HG02571 (cell line): ENCODE data around the gene CSAG1.
"Not testable (repeated sequence)": the region's sequence is repeated elsewhere in the genome, so short reads cannot be mapped to it uniquely, and the experiment has no call there.

ENCODE experiments used
- ATAC-seq: cut with Tn5 transposase; IDR thresholded peaks from one replicate; pipeline ENCODE4 v1.9.1; 2021; ENCODE audit warnings: mild to moderate bottlenecking, moderate library complexity; ENCODE audit not compliant: unreplicated experiment

CSAG1 gene

GRCh38 chrX:152733261-152733975 is at the start of gene CSAG1, which contains the start of gene MAGEA12:
TSS of gene CSAG1 (minus strand) at chrX:152733721. CDS start at chrX:152732460, 1,261 bp downstream.
TSS of gene MAGEA12 (plus strand) at chrX:152733757. CDS start at chrX:152736162, 2,405 bp downstream.
- no peak for ATAC-seq

GRCh38 chrX:152769549-152770289 is 36.2 kb upstream of the CSAG1 start, which contains the start of gene MAGEA6:
TSS of gene MAGEA6 (minus strand) at chrX:152769689. CDS start at chrX:152767650, 2,039 bp downstream.
- not testable (repeated sequence) for ATAC-seq

DNA sequence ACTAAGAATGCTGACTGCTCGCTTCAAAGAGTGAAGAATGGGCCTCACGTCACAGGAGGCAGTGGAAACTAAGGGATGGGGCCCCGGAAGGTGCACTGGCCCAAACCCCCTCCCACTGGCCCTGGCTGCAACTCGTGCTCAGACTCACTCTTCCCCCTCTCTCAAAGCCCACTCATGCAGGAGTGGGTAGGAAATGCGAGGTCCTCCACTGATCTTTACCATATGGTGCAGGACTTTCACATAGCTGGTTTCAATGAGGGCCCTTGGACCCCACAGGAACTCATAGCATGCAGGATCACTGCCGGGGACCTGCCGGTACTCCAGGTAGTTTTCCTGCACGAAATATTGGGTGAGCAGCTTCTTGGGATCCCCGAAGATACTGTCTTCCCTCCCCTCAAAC is 33.0 kb upstream of the CSAG1 start:
- not testable (repeated sequence) for ATAC-seq

- not testable (repeated sequence) for ATAC-seq
Measured at GRCh38 chrX:152761582-152761981, 28.1 kb upstream of the CSAG1 start.

DNA sequence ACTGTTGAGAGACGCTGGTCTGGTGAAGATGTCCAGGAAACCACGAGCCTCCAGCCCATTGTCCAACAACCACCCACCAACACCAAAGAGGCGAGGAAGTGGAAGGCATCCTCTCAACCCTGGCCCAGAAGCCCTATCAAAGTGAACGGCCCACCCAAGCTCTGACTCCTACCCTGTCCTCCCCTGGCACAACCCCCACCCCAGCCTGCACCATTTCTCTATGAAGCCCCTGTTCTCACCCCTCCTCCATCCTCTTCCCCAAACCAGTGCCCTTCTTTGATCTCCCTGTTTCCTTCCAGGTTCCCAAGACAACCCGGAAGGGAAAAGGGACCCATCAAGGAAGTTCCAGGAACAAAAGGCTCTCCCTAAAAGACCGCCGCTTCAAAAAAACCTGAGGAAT is 26.0 kb upstream of the CSAG1 start:
- not testable (repeated sequence) for ATAC-seq

GRCh38 chrX:152758918-152759317 is 25.4 kb upstream of the CSAG1 start, which contains the start of gene CSAG3:
TSS of gene CSAG3 (plus strand) at chrX:152759218.
- not testable (repeated sequence) for ATAC-seq

DNA sequence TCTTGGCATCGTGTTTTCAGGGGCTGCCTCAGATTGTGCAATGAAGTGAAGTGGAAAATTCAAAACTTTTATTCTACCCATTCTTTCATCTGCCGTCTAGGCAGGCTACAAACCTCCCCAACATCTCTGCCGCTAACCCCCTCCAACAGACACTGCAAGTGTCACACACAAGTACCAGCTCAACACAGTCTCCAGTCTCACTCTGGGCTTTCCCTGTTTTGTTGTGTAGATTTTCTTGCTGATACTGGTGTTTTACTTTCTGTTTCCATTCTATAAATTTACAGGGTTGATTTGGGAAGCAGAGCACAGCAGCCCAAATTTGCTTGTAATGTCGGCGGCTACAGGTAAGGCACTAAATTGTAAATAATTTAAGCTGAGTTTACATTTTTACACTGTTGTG is 21.4 kb upstream of the CSAG1 start:
- not testable (repeated sequence) for ATAC-seq

DNA sequence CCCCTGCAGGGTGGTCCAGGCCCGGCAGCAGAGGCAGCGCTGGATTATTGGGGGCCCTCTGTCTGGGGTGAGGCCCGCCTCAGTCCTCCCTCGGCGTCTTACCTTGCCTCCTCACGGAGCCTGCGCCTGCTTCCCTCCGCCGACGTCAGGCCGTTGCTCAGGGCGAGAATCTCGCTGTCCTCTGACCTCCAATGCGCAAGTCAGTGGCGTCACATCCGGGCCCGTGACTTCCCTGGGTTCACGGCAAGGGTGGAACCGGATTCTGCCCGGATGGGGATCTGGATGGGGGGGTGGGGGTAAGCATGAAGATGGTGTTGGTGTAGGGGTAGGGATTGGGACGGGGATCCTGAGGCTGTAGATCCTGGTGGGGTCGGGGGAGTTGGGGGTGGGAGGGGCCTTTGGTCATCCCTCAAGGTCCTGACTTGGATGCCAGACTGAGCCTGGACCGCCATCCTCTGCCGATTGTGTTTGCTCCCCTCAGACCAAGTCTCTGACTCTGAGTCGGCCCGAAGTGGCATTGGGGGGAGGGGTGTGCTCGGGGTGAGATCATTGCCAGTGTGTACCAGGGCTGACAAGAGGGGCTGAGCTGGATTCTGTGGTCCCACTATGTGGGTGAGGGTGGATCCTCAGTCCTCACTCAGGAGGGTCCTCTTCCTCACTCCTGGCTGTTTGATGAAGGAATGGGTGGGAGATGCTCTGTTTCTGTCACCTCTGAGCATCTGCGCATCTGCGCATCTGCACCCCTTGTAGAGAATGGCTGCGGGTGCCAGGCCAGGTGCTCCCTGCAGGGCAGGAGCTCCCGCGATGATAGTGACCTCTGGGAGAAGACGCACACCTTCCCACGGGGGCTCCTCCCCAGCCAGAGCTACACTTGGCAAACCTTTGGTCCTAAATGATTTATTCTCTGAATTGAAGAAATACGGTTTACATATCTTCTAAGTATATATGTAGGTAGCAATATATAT is 20.4 kb upstream of the CSAG1 start, which contains the start of gene MAGEA2:
MAGEA2 (minus strand) TSS at position 157 of the 965 bp plus-strand sequence. CDS start 2,479 bp downstream, outside the sequence.
- ATAC-seq: not testable (repeated sequence)

DNA sequence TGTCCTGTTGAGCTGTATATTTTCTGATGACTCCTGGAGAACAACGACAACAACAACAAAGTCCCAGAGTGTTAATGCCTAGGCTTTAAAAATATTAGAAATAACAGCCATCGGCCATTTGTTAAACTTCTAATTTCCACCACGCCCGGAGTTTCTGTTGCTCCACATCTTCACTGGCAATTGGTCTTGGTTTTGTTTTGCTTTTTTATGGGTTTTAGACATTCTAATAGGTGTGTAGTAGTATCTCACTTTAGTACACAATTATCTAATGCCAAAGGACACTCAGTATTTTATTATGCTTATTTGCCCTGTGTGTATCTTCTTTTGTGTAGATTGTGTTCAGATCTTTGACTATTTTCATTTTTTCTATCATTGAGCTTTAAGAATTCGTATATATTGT is 5.0 kb upstream of the CSAG1 start:
- no peak for ATAC-seq

GRCh38 chrX:152736528-152736927 is 3.0 kb upstream of the CSAG1 start:
- not testable (repeated sequence) for ATAC-seq

GRCh38 chrX:152735860-152736511 is 2.5 kb upstream of the CSAG1 start:
- no peak for ATAC-seq

DNA sequence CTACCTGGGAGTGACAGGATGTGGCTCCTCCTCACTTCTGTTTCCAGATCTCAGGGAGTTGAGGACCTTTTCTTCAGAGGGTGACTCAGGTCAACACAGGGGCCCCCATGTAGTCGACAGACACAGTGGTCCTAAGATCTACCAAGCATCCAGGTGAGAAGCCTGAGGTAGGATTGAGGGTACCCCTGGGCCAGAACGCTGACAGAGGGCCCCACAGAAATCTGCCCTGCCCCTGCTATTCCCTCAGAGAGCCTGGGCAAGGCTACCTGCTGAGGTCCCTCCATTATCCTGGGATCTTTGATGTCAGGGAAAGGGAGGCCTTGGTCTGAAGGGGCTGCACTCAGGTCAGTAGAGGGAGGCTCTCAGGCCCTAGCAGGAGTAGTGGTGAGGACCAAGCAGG is 1.6 kb upstream of the CSAG1 start:
- ATAC-seq: no peak

DNA sequence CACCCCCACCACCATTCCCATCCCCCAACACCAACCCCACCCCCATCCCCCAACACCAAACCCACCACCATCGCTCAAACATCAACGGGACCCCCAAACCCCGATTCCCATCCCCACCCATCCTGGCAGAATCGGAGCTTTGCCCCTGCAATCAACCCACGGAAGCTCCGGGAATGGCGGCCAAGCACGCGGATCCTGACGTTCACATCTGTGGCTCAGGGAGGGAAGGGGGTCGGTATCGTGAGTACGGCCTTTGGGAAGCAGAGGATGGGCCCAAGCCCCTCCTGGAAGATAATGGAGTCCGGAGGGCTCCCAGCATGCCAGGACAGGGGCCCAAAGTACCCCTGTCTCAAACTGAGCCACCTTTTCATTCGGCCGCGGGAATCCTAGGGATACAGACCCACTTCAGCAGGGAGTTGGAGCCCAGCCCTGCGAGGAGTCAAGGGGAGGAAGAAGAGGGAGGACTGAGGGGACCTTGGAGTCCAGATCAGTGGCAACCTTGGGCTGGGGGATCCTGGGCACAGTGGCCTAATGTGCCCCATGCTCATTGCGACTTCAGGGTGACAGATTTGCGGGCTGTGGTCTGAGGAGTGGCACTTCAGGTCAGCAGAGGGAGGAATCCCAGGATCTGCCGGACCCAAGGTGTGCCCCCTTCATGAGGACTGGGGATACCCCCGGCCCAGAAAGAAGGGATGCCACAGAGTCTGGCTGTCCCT is 780 bp upstream of the CSAG1 start:
- ATAC-seq: not testable (repeated sequence)

GRCh38 chrX:152725409-152725808 is 8.1 kb downstream of the CSAG1 start:
- ATAC-seq: no peak

GRCh38 chrX:152713815-152714787 is 19.4 kb downstream of the CSAG1 start, which contains the start of gene MAGEA2B:
TSS of gene MAGEA2B (plus strand) at chrX:152714628. CDS start at chrX:152717107, 2,479 bp downstream.
- not testable (repeated sequence) for ATAC-seq

DNA sequence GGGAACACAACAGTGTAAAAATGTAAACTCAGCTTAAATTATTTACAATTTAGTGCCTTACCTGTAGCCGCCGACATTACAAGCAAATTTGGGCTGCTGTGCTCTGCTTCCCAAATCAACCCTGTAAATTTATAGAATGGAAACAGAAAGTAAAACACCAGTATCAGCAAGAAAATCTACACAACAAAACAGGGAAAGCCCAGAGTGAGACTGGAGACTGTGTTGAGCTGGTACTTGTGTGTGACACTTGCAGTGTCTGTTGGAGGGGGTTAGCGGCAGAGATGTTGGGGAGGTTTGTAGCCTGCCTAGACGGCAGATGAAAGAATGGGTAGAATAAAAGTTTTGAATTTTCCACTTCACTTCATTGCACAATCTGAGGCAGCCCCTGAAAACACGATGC is 20.3 kb downstream of the CSAG1 start:
- ATAC-seq: not testable (repeated sequence)

DNA sequence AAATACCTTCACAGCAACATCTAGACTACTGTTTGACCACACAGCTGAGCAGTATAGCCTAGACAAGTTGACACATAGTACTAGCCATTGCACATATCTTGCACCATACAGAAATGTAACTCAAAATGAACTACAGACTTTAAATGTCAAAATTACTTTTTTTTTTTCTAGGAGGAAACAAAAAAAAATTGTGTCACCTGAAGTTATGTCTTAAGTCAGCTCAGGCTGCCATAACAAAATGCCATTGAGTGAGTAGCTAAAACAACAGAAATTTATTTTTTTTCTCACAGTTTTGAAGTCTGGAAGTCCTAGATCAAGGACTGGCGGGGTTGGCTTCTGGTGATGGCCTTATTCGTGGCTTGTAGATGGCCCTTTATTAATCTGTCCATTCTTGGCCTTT is 24.3 kb downstream of the CSAG1 start, which contains the start of gene CSAG2:
CSAG2 (minus strand) TSS at position 101 of the 400 bp plus-strand sequence. CDS start 161 bp downstream, outside the sequence.
- ATAC-seq: not testable (repeated sequence)

DNA sequence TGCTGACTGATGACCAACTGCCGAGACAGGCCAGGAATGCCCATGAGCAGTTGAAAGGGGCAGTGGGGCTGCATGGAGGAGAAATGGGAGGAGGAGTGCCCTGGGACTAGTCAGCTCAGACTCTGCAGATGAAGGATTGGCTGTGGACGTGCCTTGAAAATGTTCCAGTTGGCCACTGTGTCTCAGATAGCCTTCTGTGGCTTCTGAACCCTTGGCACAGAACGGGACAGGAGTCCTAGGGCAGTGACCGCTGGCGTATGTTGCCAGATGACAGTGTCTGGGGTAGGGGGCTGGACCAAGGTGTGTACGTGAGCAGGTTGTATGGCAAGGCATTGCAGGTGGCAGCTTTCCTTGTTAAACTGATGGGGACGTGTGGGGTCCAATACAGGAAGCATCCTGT is 27.0 kb downstream of the CSAG1 start:
- not testable (repeated sequence) for ATAC-seq
